HepG2 (cell line): ENCODE results near the gene RAD9A. TPM values are rescaled to one million over a fixed set of nuclear protein-coding genes. Genes with fewer than 3 reads are reported as not detected.

Experiments
- ATAC-seq: fragments of 200-7000 bp; cut with Tn5 transposase; 3 replicates; pipeline ENCODE4 v1.9.1; 2020; ENCODE audit warnings: mild to moderate bottlenecking, moderate library complexity
- BruUV-seq: library from RNA; stranded (reverse); fragments of 400-500 nt; replicated peaks from 2 replicates; lab custom pipeline; 2021; lab: Mats Ljungman, UMichigan
- CTCF ChIA-PET: fragments of 300-600 bp; formaldehyde crosslinking; extraction: SDS; loops from one replicate; lab custom pipeline; 2021; ENCODE audit warnings: low total read pairs, inconsistent platforms, low intra/inter-chr PET ratio; lab: Yijun Ruan, JAX
- POLR2A ChIA-PET: fragments of 350-600 bp; sonication (Branson Sonifier 250); formaldehyde crosslinking; loops from one replicate; lab custom pipeline; 2020; ENCODE audit warnings: antibody characterized with exemption, inconsistent platforms; lab: Yijun Ruan, JAX
- DNase-seq: peaks from one replicate; pipeline ENCODE4 v3.0.0-alpha.2; 2015; ENCODE audit warnings: low spot score
- FAIRE-seq: peaks from 3 replicates; lab custom pipeline; 2011; peaks lifted over from hg19 to GRCh38; lab: Jason Lieb, UNC
- H2AFZ ChIP-seq: one replicate; pipeline ENCODE4 v1.6.1; 2011; ENCODE audit warnings: low read length, inconsistent platforms
- H3K27ac ChIP-seq: fragments of 300-600 bp; 3 replicates; pipeline ENCODE4 v1.8.0; 2011; ENCODE audit warnings: mixed run types, mild to moderate bottlenecking, mixed read lengths, low read length, inconsistent platforms; ENCODE audit not compliant: insufficient read depth; ENCODE audit errors: extremely low read length
- H3K27me3 ChIP-seq, 2 experiments: fragments of 200-600 bp in 1 of 2; 2 replicates in 1 of 2; 3 replicates in 1 of 2; pipeline versions ENCODE4 v1.6.0 to v1.8.0; 2011; ENCODE audit warnings: low read length in 2 of 2, mild to moderate bottlenecking in 2 of 2, moderate library complexity in 2 of 2, inconsistent platforms in 1 of 2; ENCODE audit not compliant: insufficient read depth in 2 of 2, control insufficient read depth in 1 of 2
- H3K36me3 ChIP-seq, 2 experiments: fragments of 200-600 bp in 1 of 2; replicated peaks in 1 of 2; 2 replicates in 1 of 2; 3 replicates in 1 of 2; pipeline versions ENCODE4 v1.5.1 to v1.8.0; 2011; ENCODE audit warnings: low read length in 2 of 2, inconsistent platforms in 1 of 2; ENCODE audit not compliant: insufficient read depth in 2 of 2, control insufficient read depth in 1 of 2
- H3K4me1 ChIP-seq: 2 replicates; pipeline ENCODE4 v1.5.1; 2012; ENCODE audit warnings: low read length, inconsistent platforms; ENCODE audit not compliant: insufficient read depth
- H3K4me2 ChIP-seq: 2 replicates; pipeline ENCODE4 v1.6.0; 2011; ENCODE audit warnings: low read depth, low read length, inconsistent platforms
- H3K4me3 ChIP-seq, 3 experiments: fragments of 200-600 bp in 1 of 3; sonication (generic), shearing (Covaris generic) in 1 of 3; replicated peaks in 1 of 3; 2 replicates each; pipeline ENCODE4 v1.5.1; 2011 to 2016; ENCODE audit warnings: low read length in 3 of 3, inconsistent platforms in 2 of 3, low read depth in 2 of 3, mild to moderate bottlenecking in 2 of 3, control low read depth in 1 of 3, mixed read lengths in 1 of 3; ENCODE audit not compliant: insufficient read depth in 1 of 3
- H3K79me2 ChIP-seq: one replicate; pipeline ENCODE4 v1.6.1; 2011; ENCODE audit warnings: low read length, inconsistent platforms; ENCODE audit not compliant: insufficient read depth
- H3K9ac ChIP-seq: 2 replicates; pipeline ENCODE4 v1.6.0; 2011; ENCODE audit warnings: mild to moderate bottlenecking, low read depth, low read length, inconsistent platforms; ENCODE audit not compliant: insufficient read depth
- H3K9me3 ChIP-seq: 2 replicates; pipeline ENCODE4 v1.5.1; 2012; ENCODE audit warnings: mild to moderate bottlenecking, low read length
- H4K20me1 ChIP-seq: 2 replicates; pipeline ENCODE4 v1.6.0; 2011; ENCODE audit warnings: inconsistent platforms, mild to moderate bottlenecking, low read length, moderate library complexity; ENCODE audit not compliant: insufficient read depth
- FOSL2 ChIP-seq: sonication (generic); formaldehyde crosslinking; IDR thresholded peaks from 2 replicates; pipeline ENCODE4 v1.4.0; 2020; ENCODE audit warnings: missing genetic modification reagents
- FOXA3 ChIP-seq: IDR thresholded peaks from 2 replicates; pipeline ENCODE4 v1.6.1; 2016; ENCODE audit warnings: missing genetic modification reagents, missing compliant biosample characterization
- HCFC1 ChIP-seq: fragments of 150-350 bp; IDR thresholded peaks from 2 replicates; pipeline ENCODE4 v1.6.1; 2014; ENCODE audit warnings: low read depth, low read length
- REL ChIP-seq: sonication (generic); formaldehyde crosslinking; conservative IDR thresholded peaks from 2 replicates; pipeline ENCODE4 v1.8.0; 2022; ENCODE audit warnings: mild to moderate bottlenecking, missing genetic modification reagents, moderate library complexity
- SALL2 ChIP-seq: sonication (generic); formaldehyde crosslinking; IDR thresholded peaks from 2 replicates; pipeline ENCODE4 v1.8.1; 2023; ENCODE audit warnings: mild to moderate bottlenecking, missing genetic modification reagents, inconsistent platforms
- ZNF333 ChIP-seq: sonication (generic); formaldehyde crosslinking; IDR thresholded peaks from 2 replicates; pipeline ENCODE4 v1.4.0; 2020; ENCODE audit warnings: mild to moderate bottlenecking, missing genetic modification reagents, borderline replicate concordance
- ZNF354B ChIP-seq: sonication (generic); formaldehyde crosslinking; IDR thresholded peaks from 2 replicates; pipeline ENCODE4 v1.8.0; 2022; ENCODE audit warnings: mild to moderate bottlenecking, missing genetic modification reagents
- WGBS: methylation state at CpG from one replicate; pipeline ENCODE4 v1.1.6; 2017; ENCODE audit warnings: low lambda C conversion rate; 5-methylcytosine and 5-hydroxymethylcytosine counted together
- in situ Hi-C: cut with HindIII; loops from 2 replicates; pipeline ENCODE4 v1.10.0; 2017; ENCODE audit warnings: low pct_unique_long_range_greater_than_20kb; ENCODE audit not compliant: extremely low pct_ligation_motif_present
- intact Hi-C: fragments of 100-400 bp; cut with micrococcal nuclease; formaldehyde crosslinking; loops from one replicate; pipeline ENCODE4 v1.10.0; 2022; ENCODE audit not compliant: unreplicated experiment
- polyA plus RNA-seq, 8 experiments: library from polyadenylated mRNA; depleted of rRNA in 3 of 8; stranded (reverse) in 7 of 8; unstranded in 1 of 8; fragments of >200 nt; fragmentation: Illumina TruSeq in 4 of 8; extraction: Trizol in 4 of 8; gene quantifications; 2 replicates each; pipeline versions ENCODE4 v1.2.1 to v1.2.3, GENCODE V29; 2011 to 2016; ENCODE audit warnings: low read depth in 4 of 8, missing spikeins in 1 of 8, mixed read lengths in 1 of 8; ENCODE audit not compliant: insufficient read depth in 1 of 8
- total RNA-seq, 5 experiments: library from RNA; depleted of rRNA; stranded (reverse); fragments of >200 nt; fragmentation: Illumina TruSeq; extraction: Trizol; gene quantifications; 2 replicates each; pipeline ENCODE4 v1.2.3, GENCODE V29; 2016; ENCODE audit warnings: low read depth in 1 of 5
- TF ChIP-seq, protein P1 (sequence below): sonication (generic); formaldehyde crosslinking; conservative IDR thresholded peaks from 2 replicates; pipeline ENCODE4 v1.4.0; 2020; ENCODE audit warnings: missing genetic modification reagents
- TF ChIP-seq, protein P2 (sequence below): sonication (generic); formaldehyde crosslinking; IDR thresholded peaks from 2 replicates; pipeline ENCODE4 v1.4.0; 2020; ENCODE audit warnings: missing genetic modification reagents
- TF ChIP-seq, protein P3 (sequence below): sonication (generic); formaldehyde crosslinking; IDR thresholded peaks from 2 replicates; pipeline ENCODE4 v1.4.0; 2020; ENCODE audit warnings: missing genetic modification reagents; ENCODE audit errors: not compliant biosample characterization

RAD9A gene
- total and polyA plus RNA-seq, 2 of the 13 experiments (the other 11 are each of a cell fraction or from before 2014, with no cell fraction given): 10.1 to 15.7 TPM

GRCh38 chr11:67366961-67367760 is 24.6 kb upstream of the RAD9A start:
- ChIA-PET POLR2A (no interaction called here), CTCF (no interaction called here)
- Histone ChIP-seq H3K36me3 (no peaks in the 10 kb centered on the region), H3K9ac (no peak overlapping the region), H3K27me3 (0 out of 5 replicates have a peak, but pooled peaks cover 0 to 3% of the 10 kb centered on the region in 2 experiments), H3K4me1 (peaks cover 13% of the 10 kb centered on the region), H4K20me1 (no peaks in the 10 kb centered on the region), H3K9me3 (no peaks in the 10 kb centered on the region), H3K4me2 (no peak overlapping the region), H3K27ac (no peak overlapping the region), H3K4me3 (no peak overlapping the region), H2AFZ (no peak overlapping the region), H3K79me2 (no peaks in the 10 kb centered on the region)
- no peak for FAIRE-seq
- ATAC-seq: no peak
- WGBS: 90% methylated on average over 24 of the region's 25 CpGs
- no peak for TF ChIP-seq HCFC1
- no peak for TF ChIP-seq SALL2
- TF ChIP-seq, protein P1, sequence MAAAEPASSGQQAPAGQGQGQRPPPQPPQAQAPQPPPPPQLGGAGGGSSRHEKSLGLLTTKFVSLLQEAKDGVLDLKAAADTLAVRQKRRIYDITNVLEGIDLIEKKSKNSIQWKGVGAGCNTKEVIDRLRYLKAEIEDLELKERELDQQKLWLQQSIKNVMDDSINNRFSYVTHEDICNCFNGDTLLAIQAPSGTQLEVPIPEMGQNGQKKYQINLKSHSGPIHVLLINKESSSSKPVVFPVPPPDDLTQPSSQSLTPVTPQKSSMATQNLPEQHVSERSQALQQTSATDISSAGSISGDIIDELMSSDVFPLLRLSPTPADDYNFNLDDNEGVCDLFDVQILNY (CRISPR knock-in tag): no peak
- no peak for TF ChIP-seq FOXA3 (CRISPR knock-in tag)
- TF ChIP-seq ZNF354B: no peak
- TF ChIP-seq, protein P2, sequence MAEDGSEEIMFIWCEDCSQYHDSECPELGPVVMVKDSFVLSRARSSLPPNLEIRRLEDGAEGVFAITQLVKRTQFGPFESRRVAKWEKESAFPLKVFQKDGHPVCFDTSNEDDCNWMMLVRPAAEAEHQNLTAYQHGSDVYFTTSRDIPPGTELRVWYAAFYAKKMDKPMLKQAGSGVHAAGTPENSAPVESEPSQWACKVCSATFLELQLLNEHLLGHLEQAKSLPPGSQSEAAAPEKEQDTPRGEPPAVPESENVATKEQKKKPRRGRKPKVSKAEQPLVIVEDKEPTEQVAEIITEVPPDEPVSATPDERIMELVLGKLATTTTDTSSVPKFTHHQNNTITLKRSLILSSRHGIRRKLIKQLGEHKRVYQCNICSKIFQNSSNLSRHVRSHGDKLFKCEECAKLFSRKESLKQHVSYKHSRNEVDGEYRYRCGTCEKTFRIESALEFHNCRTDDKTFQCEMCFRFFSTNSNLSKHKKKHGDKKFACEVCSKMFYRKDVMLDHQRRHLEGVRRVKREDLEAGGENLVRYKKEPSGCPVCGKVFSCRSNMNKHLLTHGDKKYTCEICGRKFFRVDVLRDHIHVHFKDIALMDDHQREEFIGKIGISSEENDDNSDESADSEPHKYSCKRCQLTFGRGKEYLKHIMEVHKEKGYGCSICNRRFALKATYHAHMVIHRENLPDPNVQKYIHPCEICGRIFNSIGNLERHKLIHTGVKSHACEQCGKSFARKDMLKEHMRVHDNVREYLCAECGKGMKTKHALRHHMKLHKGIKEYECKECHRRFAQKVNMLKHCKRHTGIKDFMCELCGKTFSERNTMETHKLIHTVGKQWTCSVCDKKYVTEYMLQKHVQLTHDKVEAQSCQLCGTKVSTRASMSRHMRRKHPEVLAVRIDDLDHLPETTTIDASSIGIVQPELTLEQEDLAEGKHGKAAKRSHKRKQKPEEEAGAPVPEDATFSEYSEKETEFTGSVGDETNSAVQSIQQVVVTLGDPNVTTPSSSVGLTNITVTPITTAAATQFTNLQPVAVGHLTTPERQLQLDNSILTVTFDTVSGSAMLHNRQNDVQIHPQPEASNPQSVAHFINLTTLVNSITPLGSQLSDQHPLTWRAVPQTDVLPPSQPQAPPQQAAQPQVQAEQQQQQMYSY (CRISPR knock-in tag): no peak
- TF ChIP-seq, protein P3, sequence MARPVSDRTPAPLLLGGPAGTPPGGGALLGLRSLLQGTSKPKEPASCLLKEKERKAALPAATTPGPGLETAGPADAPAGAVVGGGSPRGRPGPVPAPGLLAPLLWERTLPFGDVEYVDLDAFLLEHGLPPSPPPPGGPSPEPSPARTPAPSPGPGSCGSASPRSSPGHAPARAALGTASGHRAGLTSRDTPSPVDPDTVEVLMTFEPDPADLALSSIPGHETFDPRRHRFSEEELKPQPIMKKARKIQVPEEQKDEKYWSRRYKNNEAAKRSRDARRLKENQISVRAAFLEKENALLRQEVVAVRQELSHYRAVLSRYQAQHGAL (CRISPR knock-in tag): no peak
- no peak for TF ChIP-seq REL
- TF ChIP-seq FOSL2 (CRISPR knock-in tag): no peak
- no peak for TF ChIP-seq ZNF333
- DNase-seq: no peak
- BruUV-seq: no TSS peak
- in situ Hi-C loops: no loop called here
- intact Hi-C loops: no loop called here
